HG03108 (cell line): ENCODE measurements around the gene CRYM.
"Not testable (repeated sequence)": the region's sequence is repeated elsewhere in the genome, so short reads cannot be mapped to it uniquely, and the experiment has no call there.

Source experiments
- ATAC-seq: cut with Tn5 transposase; IDR thresholded peaks from one replicate; pipeline ENCODE4 v1.9.1; 2021; ENCODE audit warnings: moderate library complexity; ENCODE audit not compliant: unreplicated experiment

CRYM gene

DNA sequence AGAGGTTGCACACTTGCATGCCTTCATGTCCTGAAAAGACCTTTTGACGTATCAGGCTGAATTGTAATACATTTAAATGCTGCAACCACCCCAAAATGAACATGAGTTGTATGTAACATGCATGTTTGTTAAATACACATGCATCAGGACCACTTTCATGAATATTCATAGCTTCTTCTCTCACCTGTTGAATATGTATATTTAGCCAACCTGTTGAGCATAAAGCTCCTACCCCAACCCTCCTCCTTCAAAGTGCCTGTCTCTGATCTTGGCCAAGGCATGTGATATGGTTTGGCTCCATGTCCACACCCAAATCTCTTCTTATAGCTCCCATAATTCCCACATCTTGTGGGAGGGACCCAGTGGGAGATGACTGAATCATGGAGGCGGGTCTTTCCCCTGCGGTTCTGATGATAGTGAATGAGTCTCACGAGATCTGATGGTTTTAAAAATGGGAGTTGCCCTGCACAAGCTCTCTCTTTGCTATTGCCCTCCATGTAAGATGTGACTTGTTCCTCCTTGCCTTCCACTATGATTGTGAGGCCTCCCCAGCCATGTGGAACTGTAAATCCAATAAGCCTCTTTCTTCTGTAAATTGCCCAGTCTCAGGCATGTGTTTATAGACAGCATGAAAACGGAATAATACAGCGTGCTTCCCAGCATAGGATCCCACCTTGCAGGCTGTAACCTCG is 3.8 kb upstream of the CRYM start:
- ATAC-seq = no peak

DNA sequence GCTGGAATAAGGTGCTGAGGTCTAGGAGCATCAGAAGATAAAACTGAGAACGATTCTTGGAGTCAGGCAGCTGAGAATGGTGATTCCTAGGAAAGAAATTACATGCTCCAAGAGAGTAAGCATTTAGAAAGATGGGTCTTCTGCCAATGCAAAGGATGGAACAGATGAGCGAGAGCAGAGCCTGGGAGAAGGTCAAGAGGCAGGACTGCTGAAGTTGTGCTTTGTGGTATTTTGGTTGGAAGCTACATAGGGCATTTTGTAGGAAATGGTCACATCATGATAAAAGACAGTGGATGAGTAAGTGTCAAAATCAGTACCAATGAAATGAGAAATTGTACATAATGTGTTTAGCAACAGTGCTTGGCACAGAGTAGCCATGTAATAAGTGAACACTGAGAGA is 1.4 kb upstream of the CRYM start:
- ATAC-seq = no peak

DNA sequence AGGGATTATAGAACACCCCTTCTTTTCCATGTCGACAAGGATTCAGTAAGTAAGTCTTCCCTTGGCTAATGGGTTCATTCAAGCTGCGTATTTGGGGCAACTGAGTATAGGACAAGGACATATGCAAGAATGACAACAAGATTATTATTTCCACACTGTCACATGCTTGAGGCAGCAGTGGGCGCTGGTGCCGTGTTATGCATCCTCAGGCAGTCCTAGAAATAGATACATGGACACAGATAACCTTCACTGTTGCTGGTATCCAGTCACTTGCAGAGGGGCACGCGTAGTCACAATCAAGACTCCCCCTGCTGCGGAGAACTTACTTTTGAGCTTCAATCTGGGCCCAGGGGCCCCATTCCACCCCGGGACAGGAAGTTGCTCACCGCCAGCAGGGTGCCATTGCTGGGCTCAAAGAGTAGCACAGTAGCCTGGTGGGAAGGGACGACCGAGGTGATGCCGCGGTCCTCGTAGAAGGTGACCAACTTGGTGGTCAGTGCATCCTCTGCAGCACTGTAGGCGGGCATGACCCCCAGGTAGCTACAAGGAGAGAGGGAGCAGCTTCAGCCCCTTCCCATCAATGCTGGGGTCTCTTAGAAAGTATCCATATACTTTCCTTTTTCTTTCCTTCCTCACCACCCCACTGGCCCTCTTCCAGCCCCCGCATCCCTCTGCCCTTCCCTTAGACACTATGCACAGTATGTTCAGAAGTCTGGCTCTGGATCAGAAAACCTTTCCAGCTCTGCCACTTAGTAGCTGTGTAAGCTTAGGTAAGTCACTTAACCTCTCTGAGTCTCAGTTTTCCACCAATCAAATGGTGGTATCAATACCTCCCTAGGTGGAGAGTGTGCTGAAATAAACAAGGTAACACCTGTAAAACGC is 804 bp downstream of the CRYM start:
- no peak for ATAC-seq

DNA sequence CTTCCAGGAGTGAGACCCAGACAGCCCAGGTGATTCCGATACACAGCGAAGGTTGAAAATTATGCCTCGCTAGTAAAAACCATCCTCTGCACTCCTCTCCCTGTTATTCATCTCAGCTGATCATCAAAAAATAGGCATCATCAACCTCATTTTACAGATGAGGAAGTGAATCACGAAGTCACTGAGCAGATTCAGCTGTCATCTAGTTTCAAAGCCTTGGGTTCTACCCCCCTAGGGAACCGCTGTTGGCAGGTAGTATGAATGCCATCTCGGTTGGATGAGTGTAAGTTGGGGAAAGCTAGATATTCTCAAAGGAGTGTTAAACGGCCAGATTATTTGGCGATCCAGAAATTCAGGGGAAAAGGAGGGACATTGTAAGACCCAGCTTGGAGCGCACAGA is 2.0 kb downstream of the CRYM start:
- ATAC-seq = no peak

DNA sequence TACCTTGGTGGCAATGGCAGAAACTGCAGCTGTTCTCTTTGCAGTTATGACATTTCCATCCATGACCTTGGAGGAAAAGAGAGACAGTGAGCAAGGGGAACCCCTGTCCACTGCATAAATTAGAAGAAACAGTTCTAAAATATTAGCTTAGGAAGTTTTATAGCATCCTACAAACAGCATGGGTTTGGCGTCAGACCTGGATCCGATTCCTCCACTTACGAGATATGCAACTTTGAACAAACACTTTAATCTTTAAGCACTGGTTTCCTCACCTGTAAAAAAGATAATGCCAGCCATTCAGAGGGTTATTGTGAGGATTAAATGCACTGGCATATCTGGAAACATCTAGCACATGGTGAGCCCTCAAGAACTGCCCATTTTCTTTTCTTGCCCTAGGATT is 2.6 kb downstream of the CRYM start:
- ATAC-seq = no peak

DNA sequence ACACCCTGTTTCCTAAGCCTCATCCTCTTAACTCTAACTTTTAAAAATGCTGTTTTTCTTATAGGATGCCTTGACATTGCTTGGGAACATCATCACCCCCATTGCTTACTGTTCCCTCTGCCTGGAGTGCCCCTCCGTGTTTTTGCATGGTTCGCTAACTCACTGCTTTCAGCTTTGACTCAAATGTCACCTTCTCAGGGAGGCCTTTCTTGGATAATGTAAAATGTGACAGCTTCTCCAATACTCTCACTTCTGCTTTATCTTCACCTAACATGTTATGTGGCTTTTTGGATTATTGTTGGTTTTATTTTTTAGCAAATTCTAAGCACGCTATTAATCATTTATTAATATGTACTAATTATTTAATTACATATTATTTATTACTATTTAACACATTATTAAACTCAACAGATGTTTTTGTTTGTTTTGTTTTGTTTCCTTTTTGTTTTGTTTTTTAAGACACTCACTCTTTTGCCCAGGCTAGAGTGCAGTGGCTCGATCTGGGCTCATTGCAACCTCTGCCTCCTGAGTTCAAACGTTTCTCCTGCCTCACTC is 3.8 kb downstream of the CRYM start:
- ATAC-seq = no peak

DNA sequence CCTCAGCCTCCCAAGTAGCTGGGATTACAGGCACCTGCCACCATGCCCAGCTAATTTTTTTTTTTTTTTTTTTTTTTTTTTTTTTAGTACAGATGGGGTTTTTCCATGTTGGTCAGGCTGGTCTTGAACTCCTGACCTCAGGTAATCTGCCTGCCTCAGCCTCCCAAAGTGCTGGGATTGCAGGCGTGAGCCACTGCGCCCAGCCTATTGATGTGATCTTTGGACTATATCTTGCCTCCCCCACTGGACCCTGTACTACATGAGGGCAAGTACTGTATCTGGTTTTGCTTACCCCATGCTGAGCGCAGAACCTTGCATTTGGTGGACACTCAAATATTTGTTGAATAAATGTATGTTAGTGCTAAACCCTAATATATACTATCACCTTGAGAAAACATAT is 5.3 kb downstream of the CRYM start:
- ATAC-seq = not testable (repeated sequence)

DNA sequence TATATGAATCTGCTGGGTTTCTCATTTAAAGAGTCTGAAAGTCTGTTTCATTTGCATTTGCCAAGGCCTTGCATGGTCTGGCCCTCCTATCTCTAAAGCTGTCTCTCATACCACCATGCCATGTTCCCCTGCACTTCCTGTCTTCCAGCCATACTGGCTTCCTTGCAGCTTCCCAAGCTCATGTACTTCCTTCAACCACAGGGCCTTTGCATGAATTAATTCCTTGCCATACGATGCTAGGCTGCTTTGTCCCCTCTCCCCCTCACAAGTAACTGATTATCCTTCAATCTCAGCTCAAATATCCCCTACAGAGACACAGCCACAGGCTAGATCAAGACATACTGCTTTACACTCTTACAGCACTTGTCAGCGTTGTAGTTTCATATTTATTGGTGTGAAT is 5.8 kb downstream of the CRYM start:
- ATAC-seq = no peak

DNA sequence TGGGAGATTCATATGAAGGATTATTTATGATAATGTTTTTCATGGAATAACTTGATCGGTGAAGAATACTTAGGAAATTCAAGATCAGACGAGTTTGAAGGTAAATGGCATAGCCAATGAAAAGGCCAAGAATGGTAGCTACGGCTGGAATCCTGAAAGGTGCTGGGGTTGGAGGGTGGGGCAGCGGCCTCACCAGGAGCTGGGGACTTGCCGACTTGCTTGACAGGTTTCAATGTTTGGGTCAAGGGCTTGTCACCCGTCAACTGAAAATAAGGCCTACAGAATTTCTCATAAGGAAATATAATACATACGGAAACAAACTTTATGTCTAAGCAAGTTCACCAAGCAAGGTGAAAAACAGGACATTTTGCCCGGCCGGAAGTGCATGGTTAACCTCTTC is 9.9 kb downstream of the CRYM start:
- ATAC-seq = no peak

DNA sequence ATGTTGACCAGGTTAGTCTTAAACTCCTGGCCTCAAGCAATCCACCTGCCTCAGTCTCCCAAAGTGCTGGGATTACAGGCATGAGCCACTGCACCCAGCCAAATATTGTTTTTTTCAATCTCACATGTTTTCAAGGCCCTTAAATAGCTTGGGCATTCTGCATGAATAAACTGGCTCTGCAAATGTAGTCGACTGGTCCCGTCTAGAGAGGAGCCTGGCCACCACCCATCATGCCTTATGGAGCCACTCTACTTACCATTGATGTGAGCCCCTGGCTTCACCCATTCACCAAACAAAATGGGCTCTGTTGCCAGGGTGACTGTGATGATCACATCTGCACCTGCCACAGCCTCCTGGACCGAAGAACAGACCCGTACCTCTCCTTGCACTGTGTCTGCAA is 10.8 kb downstream of the CRYM start:
- no peak for ATAC-seq

DNA sequence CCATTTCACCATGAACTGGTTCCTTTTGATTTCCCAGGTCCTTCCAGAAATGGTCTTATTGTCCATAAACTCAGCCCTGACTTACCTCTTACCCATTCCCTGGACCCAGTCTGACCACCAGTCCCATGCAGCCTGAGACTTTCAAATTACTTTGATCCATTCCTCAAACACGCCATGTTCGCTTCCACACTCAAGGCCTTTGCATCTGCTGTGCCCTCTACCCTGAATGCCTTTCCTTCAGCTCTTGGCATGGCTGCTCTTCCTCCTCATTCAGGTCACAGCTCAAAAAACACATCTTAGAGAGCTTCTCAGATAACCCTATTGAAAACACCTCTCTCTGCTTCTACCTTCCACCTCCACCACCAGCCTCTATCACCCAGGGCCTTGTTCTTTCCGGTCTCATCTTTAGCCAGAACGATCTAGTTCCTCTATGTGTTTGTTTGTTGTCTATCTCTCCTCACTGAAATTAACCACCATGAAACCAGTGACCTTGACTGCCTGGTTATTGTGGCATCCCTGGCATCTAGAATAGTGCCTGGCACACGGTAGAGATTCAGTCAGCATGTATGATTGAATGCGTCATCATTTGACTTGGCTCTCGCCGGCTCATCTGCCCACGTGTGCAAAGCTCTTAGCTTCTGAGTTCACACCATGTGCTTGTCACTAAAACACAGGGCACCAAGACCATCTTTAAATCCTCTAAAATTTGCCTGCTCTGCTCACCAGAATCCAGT is 12.8 kb downstream of the CRYM start:
- ATAC-seq = no peak

DNA sequence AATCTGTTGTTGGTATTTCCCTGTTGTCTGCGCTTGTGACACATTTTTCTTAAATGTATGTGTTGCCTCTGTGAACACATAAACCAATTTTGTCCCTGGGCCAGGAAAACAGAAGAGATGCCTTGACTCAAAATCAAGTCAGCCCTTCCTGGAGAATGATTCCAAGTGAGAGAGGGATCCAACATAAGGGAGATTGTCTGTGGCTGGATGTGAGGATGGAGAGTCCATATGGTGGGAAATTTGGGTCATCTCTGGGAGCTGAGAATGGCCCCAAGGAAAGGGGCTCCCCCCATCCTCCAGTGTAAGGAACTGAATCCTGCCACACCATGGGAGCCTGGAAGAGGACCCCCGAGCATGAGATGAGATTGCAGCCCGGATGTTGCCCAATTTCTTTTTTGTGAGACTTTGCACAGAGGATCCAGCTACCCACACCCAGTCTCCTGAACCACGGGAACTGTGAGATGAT is 13.5 kb downstream of the CRYM start:
- no peak for ATAC-seq

DNA sequence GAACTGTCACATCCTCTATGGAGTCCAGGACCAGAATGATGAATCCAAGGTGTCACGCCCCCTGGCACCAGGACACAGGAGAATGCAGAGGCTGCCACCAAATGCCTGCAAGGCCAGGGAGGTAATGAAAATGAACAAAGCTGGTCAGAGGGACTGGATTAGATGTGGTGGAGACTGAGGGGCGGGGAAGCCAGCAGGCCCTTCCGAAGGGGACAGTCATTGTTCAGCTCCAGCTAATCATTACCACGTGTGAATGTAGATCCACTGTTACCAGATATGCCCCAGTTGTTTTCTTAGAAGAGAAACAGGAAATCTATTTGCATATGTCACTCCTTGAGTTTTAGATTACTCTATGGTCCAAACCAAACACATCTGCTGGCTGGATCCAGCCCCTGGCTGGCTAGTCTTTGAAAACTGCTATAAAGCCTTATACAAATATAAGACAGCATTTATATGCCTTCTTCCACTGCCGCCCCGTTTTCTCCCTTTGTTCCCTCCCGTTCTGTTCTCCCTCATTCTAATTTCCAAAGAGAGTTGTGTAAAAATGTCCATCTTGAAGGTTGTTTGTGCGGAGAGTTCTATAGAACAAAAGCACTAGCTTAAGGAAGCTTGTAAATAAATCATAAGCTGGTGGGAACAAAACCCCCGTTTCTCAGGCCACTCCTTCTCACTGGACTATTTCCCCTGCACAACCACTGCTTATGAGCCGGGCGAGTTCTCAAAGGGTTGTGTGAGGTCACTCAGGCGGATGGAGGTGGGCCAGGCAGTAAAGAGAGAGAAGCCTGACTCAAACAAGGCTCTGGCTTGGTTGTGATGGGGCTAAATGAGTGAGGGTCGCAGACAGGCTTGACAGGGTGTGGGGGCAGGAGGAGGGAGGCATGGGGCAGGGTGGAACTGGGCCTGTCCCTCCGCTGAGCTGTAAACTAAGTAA is 14.2 kb downstream of the CRYM start:
- ATAC-seq = peak; percentile 76

DNA sequence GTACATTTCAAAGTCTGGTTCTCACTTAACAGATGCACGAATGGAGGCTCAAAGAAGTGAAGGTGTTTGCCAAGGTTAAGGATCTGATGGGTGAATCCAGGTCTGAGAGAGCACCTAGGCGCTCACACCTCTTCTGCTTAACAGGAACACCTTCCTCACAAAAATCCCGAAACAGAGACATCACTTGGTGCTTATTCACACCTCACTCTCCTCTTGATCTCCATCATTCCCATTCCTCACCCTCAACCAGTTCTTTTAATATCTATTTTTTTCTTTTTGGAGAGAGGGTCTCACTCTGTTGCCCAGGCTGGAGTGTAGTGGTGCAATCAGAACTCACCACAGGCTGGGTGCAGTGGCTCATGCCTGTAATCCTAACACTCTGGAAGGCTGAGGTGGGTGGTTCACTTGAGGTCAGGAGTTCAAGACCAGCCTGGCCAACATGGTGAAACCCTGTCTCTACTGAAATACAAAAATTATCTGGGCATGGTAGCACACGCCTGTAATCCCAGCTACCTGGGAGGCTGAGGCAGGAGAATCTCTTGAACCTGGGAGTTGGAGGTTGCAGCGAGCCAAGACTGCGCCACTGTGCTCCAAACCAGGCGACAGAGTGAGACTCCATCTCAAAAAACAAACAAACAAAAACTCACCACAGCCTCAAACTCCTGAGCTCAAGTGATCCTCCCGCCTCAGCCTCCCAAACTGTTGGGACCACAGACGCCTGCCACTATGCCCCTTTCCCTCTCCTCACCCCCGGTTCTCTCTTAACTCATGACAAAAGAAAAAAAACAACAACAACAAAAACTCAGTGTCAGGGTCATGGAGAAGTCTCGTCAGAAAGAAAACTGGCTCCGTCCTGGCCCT is 15.1 kb downstream of the CRYM start:
- ATAC-seq = no peak

DNA sequence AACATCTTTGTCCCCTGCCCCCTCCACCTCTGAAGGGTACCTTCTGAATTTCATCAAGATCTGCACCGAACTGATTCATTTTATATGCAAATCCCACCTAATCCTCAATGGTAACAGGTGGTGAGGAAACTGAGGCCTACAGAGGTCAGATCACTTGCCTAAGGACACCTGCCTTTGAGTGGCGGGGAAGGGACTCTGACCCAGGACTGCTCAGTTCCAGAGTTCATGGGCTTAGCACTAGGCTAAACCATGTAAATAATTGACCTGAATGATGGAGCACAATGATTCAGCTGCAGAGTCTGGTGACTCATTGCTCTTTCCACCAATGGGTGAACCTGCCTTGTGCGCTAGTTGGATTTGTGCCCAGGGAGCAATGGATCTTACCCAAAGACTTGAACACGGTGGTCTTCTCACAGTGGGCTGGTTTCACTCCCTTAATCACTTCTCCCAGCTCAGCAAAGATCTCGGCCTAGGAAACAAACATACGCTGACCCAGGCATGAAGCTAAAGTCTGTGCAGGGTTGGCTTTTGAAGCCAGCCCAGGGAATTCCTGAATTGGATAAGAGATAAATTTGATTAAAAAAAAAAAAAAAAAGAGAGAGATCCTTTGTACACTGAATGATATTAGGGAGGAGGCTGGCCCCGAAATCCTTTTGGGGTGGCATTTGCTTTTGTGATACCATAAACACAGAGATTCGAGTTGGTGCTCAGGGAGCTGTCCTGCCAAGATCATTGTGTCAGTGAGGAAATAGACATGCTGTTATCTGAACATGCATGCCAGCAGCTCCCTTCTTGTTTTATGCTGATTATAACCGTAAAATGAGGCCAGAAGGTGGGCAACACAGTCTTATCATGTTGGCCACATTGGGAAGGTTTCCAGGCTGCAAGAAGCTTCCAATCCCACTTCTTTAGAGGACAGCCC is 17.0 kb downstream of the CRYM start:
- no peak for ATAC-seq

DNA sequence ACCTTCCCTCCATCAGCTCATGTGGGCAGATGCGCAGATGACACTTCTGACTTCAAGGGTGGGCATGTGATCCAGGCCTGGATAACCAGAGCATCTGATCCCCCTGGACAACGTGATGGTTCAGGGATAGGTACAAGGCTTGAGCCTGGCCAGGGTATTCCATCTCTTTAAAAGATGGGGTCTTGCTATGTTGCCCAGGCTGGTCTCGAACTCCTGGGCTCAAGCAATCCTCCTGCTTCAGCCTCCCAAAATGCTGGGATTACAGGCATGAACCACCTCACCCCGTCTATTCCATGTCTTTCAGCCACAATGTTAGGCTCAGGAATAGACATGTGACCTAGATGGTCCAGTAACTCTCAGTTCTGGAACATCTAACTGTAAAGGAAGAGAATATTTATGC is 20.8 kb downstream of the CRYM start:
- ATAC-seq = no peak

DNA sequence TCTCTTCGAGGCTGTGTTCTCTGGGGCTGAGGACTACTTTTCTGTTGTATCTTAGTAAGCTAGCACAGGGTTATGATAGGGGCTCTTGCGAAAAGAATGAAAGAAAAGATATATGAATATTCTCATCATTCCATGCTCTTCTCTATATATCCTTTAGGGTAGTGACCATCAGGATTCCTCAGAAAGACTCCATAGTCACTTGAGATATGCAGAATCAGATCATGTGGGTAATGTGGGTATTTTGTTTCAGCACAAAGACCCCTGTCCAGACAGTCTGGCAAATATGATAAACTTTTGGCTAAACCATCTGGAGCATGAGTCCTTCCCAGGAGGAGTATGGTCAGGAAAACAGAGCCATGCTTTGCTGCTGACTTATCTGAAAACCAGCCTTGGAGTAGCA is 21.5 kb downstream of the CRYM start:
- ATAC-seq = no peak

DNA sequence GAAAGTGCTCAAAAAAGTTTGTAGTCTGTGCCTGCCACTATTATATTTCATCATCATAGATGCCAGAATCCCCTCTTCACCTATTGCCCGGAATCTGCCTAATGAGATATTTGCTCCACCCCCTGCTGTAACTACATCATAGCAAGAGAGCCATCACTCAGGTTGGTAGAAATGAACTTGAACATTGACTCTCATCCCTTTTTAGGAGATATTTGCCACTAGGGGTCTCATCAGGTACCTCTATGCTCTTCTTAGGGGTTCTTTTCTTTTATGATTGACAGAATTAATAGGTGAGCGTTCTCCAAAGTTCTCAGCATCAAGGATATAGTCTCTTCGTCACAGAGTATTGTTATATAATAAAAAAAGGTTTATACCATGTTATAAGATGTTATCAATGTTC is 24.6 kb downstream of the CRYM start:
- no peak for ATAC-seq
